ENCODE data around the gene ARTN.

The ARTN gene

GRCh38 chr1:43949678-43950077 is 16.1 kb downstream of the ARTN start:
- DNase-seq, result no peak

GRCh38 chr1:43951021-43951985 is 17.7 kb downstream of the ARTN start:
- no peak for DNase-seq

GRCh38 chr1:43952731-43953346 is 19.2 kb downstream of the ARTN start:
- DNase-seq, result peak; percentile 48 to 76

- no peak for DNase-seq
These were observed 19.8 kb downstream of the ARTN start for GRCh38 chr1:43953361-43953760.

GRCh38 chr1:43954036-43954435 is 20.4 kb downstream of the ARTN start:
- DNase-seq, result no peak

GRCh38 chr1:43956234-43956633 is 22.6 kb downstream of the ARTN start:
- DNase-seq, result no peak

DNA sequence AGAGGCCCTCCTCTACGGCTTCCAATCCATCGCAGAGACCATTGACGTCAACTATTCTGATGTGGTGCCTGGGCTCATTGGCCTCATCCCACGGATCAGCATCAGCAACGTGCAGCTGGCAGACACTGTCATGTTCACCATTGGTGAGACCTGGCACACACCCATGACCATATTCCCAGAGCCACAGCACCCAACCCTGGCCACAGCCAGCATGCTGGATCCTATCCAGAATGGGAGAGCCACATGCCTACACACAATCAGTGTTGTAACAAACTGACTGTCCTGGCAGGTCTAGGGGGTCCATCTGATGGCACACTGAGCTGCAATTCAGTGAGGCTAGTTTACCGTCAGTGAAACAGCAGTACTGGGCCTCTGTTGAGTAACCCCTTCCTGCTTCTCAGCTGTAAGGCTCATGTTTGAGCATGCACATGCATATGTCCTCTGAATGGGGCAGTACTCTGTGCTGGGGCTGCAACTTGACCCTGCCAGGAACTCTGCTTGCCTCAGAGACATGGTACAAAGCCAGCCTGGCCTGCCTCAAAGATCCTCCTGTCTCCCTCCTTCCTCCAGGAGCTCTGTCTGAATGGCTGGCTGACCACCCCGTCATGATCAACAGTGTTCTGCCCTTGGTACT is 23.9 kb downstream of the ARTN start:
- DNase-seq, result no peak

- no peak for DNase-seq
These were observed 25.0 kb downstream of the ARTN start for GRCh38 chr1:43958351-43959255.

GRCh38 chr1:43960798-43961197 is 27.2 kb downstream of the ARTN start:
- DNase-seq, result no peak

DNA sequence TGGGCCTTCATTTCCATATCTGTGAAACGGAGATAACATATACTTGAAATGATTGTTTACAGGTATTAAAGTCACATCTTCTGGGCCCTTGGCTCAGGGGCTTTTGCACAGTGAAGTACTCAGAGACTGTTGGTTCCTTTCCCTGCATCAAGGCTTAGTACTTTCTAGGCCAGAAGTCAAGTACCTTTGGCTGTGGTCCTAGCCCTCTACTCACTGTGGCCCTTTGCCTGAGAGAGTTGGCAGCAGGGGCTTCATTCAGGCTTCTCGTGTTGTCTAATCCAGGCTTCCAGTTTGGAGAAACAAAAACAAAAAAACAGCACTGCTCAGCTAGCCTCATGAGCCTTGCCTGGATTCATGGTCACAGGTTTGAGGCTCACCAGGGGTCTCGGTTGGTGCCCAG is 28.1 kb downstream of the ARTN start:
- DNase-seq, result no peak

DNA sequence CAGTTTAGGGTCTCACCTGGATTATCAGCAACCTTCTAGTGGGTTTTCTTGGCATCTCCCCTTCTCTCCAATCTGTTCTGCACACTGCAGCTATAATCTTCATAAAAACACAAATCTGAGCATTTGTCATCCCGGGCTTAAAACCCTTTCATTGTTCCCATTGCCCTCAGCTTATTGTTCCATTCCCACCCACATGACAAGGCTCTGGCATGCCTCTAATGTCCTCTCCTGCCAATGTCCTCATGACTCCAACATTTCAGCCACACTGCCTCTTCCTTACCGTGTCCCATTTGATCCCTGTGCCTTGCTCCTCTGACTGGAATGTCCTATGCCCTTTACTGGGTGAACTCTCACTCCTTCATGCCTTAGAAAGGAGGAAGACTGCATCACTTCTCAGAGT is 28.7 kb downstream of the ARTN start:
- no peak for DNase-seq

DNA sequence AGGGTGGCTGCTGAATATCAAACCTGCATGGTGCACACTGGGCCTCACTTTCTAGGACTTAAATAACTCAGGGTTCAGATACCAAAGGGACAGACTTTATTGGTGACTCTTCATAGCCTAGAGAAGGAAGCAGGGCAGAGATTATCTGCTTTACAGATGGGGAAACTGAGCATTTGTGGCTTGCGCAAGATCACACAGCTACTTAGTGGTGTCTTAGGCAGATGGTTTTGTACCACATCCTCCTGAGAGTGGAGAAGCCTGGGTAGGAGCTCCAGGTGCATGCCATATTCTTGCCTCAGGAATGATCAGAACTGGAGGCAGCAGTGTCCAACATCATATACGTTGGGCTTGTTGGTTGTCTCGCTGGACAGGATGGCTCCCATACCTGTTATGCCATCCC is 29.4 kb downstream of the ARTN start:
- no peak for DNase-seq

GRCh38 chr1:43963890-43964289 is 30.3 kb downstream of the ARTN start:
- DNase-seq, result no peak

GRCh38 chr1:43965316-43965715 is 31.7 kb downstream of the ARTN start:
- no peak for DNase-seq

GRCh38 chr1:43968348-43968948 is 34.8 kb downstream of the ARTN start:
- no peak for DNase-seq

DNA sequence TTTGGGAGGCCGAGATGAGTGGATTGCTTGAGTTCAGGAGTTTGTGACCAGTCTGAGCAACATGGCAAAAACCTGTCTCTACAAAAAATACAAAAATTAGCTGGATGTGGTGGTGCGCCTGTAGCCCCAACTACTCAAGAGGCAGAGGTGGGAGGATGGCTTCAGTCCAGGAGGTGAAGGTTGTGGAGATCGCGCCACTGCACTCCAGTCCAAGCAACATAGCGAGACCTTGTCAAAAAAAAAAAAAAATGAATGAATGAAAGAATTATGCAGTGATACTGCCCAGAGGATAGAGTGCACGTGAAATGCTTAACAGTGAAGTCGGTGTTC is 35.8 kb downstream of the ARTN start:
- no peak for DNase-seq

- DNase-seq, result peak; percentile 94 to 95
These were observed 36.3 kb downstream of the ARTN start, which contains the start of gene DPH2 for GRCh38 chr1:43969746-43970466. Gene DPH2, plus strand, starts transcription at chr1:43970010. Its CDS starts 166 bp downstream, at chr1:43970176.

- no peak for DNase-seq
These were observed 36.9 kb downstream of the ARTN start for GRCh38 chr1:43970502-43970901.

DNA sequence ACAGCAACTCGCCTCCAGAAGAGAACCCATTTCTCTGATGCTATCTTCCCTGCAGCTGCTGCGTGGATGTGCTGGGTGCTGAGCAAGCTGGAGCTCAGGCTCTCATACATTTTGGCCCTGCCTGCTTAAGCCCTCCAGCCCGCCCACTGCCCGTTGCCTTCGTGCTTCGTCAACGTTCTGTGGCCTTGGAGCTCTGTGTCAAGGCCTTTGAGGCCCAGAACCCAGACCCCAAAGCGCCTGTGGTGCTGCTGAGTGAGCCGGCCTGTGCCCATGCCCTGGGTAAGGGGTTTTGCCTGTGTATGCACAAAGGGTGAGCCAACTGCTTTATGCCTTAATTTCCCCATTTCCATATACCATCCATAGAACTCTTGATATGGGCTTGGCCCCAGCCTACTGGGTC is 37.3 kb downstream of the ARTN start:
- no peak for DNase-seq

- no peak for DNase-seq
These were observed 37.9 kb downstream of the ARTN start for GRCh38 chr1:43971336-43971980.

GRCh38 chr1:43973981-43974442 is 40.4 kb downstream of the ARTN start:
- no peak for DNase-seq
